Astrocyte (in vitro differentiated cells and primary cell): ENCODE results near the gene OR51V1.

Experiments used
- CTCF ChIP-seq: IDR thresholded peaks from 2 replicates; pipeline ENCODE4 v1.5.1; 2011; ENCODE audit warnings: low read depth, mild to moderate bottlenecking, inconsistent platforms, low read length, moderate library complexity; ENCODE audit not compliant: insufficient read depth
- EZH2 ChIP-seq: IDR thresholded peaks from 2 replicates; pipeline ENCODE4 v1.6.1; 2012; ENCODE audit warnings: mild to moderate bottlenecking, low read length, inconsistent platforms; ENCODE audit not compliant: insufficient read depth

GRCh38 chr11:5197536-5197935 lies 2.9 kb downstream of the OR51V1 start:
- TF ChIP-seq EZH2 (no peak), CTCF (no peak)
